ENCODE results near the gene U2SURP.

U2SURP gene

GRCh38 chr3:143100451-143100850 lies 99.1 kb downstream of the U2SURP start:
- no peak for DNase-seq (ENCODE audit: low read depth in 2 of 2)

- no peak for DNase-seq (ENCODE audit: low read depth in 2 of 2)
Observed at GRCh38 chr3:143101792-143102381, 100.5 kb downstream of the U2SURP start.

GRCh38 chr3:143103652-143104051 lies 102.3 kb downstream of the U2SURP start:
- no peak for DNase-seq (ENCODE audit: low read depth in 2 of 2)

GRCh38 chr3:143105170-143105569 lies 103.8 kb downstream of the U2SURP start:
- no peak for DNase-seq (ENCODE audit: low read depth in 2 of 2)

GRCh38 chr3:143109861-143110260 lies 108.5 kb downstream of the U2SURP start:
- no peak for DNase-seq (ENCODE audit: low read depth in 2 of 2)

All from stimulated activated CD8-positive, alpha-beta memory T cell treated with anti-CD3 and anti-CD28 coated beads, Interleukin-2, amount 100 ng/mL, for 48 hours (primary cell).